Right cardiac atrium (tissue), 5 donors: ENCODE data around the gene PHPT1. TPM values are rescaled to one million over a fixed set of nuclear protein-coding genes. Genes with fewer than 3 reads are reported as not detected.
"Not testable (repeated sequence)": the region's sequence is repeated elsewhere in the genome, so short reads cannot be mapped to it uniquely, and the experiment has no call there.

Experiments used
- ATAC-seq, 2 donors: fragments of 200-7000 bp; cut with Tn5 transposase; one replicate each; pipeline versions ENCODE4 v1.8.0 to v1.9.1; 2020; ENCODE audit warnings: moderate library complexity in 2 of 2, mild to moderate bottlenecking in 1 of 2
- DNase-seq, 3 donors: peaks; one replicate each; pipeline ENCODE4 v3.0.0-alpha.2; 2020
- H3K27ac ChIP-seq: one replicate; pipeline ENCODE4 v1.5.1; 2013; ENCODE audit warnings: mild to moderate bottlenecking, low read length, control low read depth, moderate library complexity
- H3K27me3 ChIP-seq: one replicate; pipeline ENCODE4 v1.6.1; 2013; ENCODE audit not compliant: control insufficient read depth, insufficient read depth
- H3K4me1 ChIP-seq: one replicate; pipeline ENCODE4 v1.6.1; 2013; ENCODE audit warnings: low read length; ENCODE audit not compliant: control insufficient read depth, insufficient read depth
- H3K4me3 ChIP-seq: one replicate; pipeline ENCODE4 v1.5.1; 2013; ENCODE audit warnings: low read length, control low read depth
- H3K9me3 ChIP-seq: one replicate; pipeline ENCODE4 v1.6.1; 2013; ENCODE audit warnings: low read length; ENCODE audit not compliant: control insufficient read depth
- WGBS: extraction: QIAGEN DNeasy Blood & Tissue Kit; methylation state at CpG from one replicate; pipeline ENCODE4 v1.1.7; 2013; 5-methylcytosine and 5-hydroxymethylcytosine counted together
- intact Hi-C, 4 donors: fragments of 100-400 bp; cut with DNase I; formaldehyde crosslinking; loops; one replicate each; pipeline versions ENCODE4 v1.11.0 to v1.14.0; 2022 to 2023
- polyA plus RNA-seq: library from polyadenylated mRNA; stranded (reverse); fragments of 200-250 nt; gene quantifications from one replicate; pipeline ENCODE4 v1.2.3, GENCODE V29; 2013
- total RNA-seq, 4 donors: library from RNA; stranded (reverse); fragmentation: NEBNext Ultra II Directional; extraction: Animal tissue kit (Norgen Biotek cat#: 25700); gene quantifications; one replicate each; pipeline ENCODE4 v1.2.1, GENCODE V29; 2021
- donor health status: healthy with polysubstance abuse.
- donor health status: DM: no; HTN: yes; CAD: no.
- donor health status: DM: no; HTN: no; CAD: no.
- donor health status: DM: no; HTN: yes; CAD: no; lungs with severe emphysema.
- donor health status: DM: yes; HTN: yes; CAD: no.

Gene PHPT1
- total and polyA plus RNA-seq, 5 donors, result 176 to 329 (median 205) TPM

GRCh38 chr9:136831720-136832104, 17.5 kb upstream of the PHPT1 start:
- intact Hi-C loops, result no loop called here
- Histone ChIP-seq H3K9me3 (no peaks in the 10 kb centered on the region), H3K27ac (no peak overlapping the region), H3K27me3 (no peaks in the 10 kb centered on the region), H3K4me1 (no peaks in the 10 kb centered on the region), H3K4me3 (no peak overlapping the region)
- ATAC-seq, result no peak
- peak; percentile 23 to 61 (median 30) for DNase-seq
- WGBS, result 89% methylated on average over 23 of the region's 23 CpGs

GRCh38 chr9:136832581-136832980, 16.6 kb upstream of the PHPT1 start:
- DNase-seq (peak in 2 of 3 donors; percentile 19 to 45), ATAC-seq (no peak)
- no peaks in the 10 kb centered on the region for H3K27me3 ChIP-seq
- no peak overlapping the region for H3K4me3 ChIP-seq
- no peaks in the 10 kb centered on the region for H3K9me3 ChIP-seq
- intact Hi-C loops, result no loop called here
- 93% methylated on average over 9 of the region's 9 CpGs for WGBS
- no peaks in the 10 kb centered on the region for H3K4me1 ChIP-seq
- no peak overlapping the region for H3K27ac ChIP-seq

- H3K4me3 ChIP-seq, H3K27ac ChIP-seq, H3K4me1 ChIP-seq, ATAC-seq, H3K27me3 ChIP-seq, intact Hi-C loops, H3K9me3 ChIP-seq: not testable (repeated sequence)
- peak in 1 of 3 donors; percentile 45 for DNase-seq
- 80% methylated on average over 16 of the region's 16 CpGs for WGBS
These were observed 15.7 kb upstream of the PHPT1 start for GRCh38 chr9:136833381-136834048.

- Histone ChIP-seq H3K27me3 (no peaks in the 10 kb centered on the region), H3K9me3 (no peaks in the 10 kb centered on the region), H3K4me3 (no peak overlapping the region), H3K4me1 (no peaks in the 10 kb centered on the region), H3K27ac (no peak overlapping the region)
- no peak for ATAC-seq
- 90% methylated on average over 36 of the region's 36 CpGs for WGBS
- DNase-seq, result peak; percentile 13 to 47 (median 18)
- intact Hi-C loops, result no loop called here
These were observed 13.9 kb upstream of the PHPT1 start for GRCh38 chr9:136835162-136835931.

GRCh38 chr9:136835932-136836904, 13.0 kb upstream of the PHPT1 start:
- no peaks in the 10 kb centered on the region for H3K27me3 ChIP-seq
- 88% methylated on average over 21 of the region's 21 CpGs for WGBS
- H3K4me1 ChIP-seq, result no peaks in the 10 kb centered on the region
- no peak overlapping the region for H3K27ac ChIP-seq
- H3K4me3 ChIP-seq, result no peak overlapping the region
- ATAC-seq, result no peak
- DNase-seq, result peak in 2 of 3 donors; percentile 47
- intact Hi-C loops, result no loop called here
- H3K9me3 ChIP-seq, result no peaks in the 10 kb centered on the region

GRCh38 chr9:136837146-136837855, 11.9 kb upstream of the PHPT1 start:
- H3K9me3 ChIP-seq, result no peaks in the 10 kb centered on the region
- peaks cover 8% of the 10 kb centered on the region for H3K4me1 ChIP-seq
- ATAC-seq, result no peak
- WGBS, result 91% methylated on average over 27 of the region's 27 CpGs
- no peak overlapping the region for H3K4me3 ChIP-seq
- H3K27me3 ChIP-seq, result no peaks in the 10 kb centered on the region
- no peak overlapping the region for H3K27ac ChIP-seq
- DNase-seq, result peak; percentile 9 to 60 (median 57)
- intact Hi-C loops, result no loop called here

GRCh38 chr9:136837856-136838277, 11.3 kb upstream of the PHPT1 start:
- H3K9me3 ChIP-seq, H3K27me3 ChIP-seq, H3K4me3 ChIP-seq, H3K27ac ChIP-seq, H3K4me1 ChIP-seq, intact Hi-C loops, ATAC-seq: not testable (repeated sequence)
- WGBS, result 91% methylated on average over 15 of the region's 15 CpGs
- DNase-seq, result peak in 1 of 3 donors; percentile 52

- Histone ChIP-seq H3K27me3 (no peaks in the 10 kb centered on the region), H3K4me3 (no peak overlapping the region), H3K27ac (no peak overlapping the region), H3K4me1 (peaks cover 8% of the 10 kb centered on the region), H3K9me3 (no peaks in the 10 kb centered on the region)
- ATAC-seq (no peak), DNase-seq (peak in 2 of 3 donors; percentile 49 to 56)
- 82% methylated on average over 29 of the region's 29 CpGs for WGBS
- intact Hi-C loops, result no loop called here
These were observed 10.6 kb upstream of the PHPT1 start for GRCh38 chr9:136838314-136839228.

- peak in 2 of 3 donors; percentile 54 to 60 for DNase-seq
- no peak overlapping the region for H3K27ac ChIP-seq
- 82% methylated on average over 36 of the region's 36 CpGs for WGBS
- H3K4me3 ChIP-seq, result no peak overlapping the region
- intact Hi-C loops, result loop anchor here in 1 of 4 donors (10.0 kb wide), 1 partner anchor 105 kb away; the partner anchor contains the start of genes C8G and FBXW5
- H3K9me3 ChIP-seq, result no peaks in the 10 kb centered on the region
- peaks cover 8% of the 10 kb centered on the region for H3K4me1 ChIP-seq
- ATAC-seq, result no peak
- no peaks in the 10 kb centered on the region for H3K27me3 ChIP-seq
These were observed 9.7 kb upstream of the PHPT1 start for GRCh38 chr9:136839229-136840139.
